Testis (tissue), 2 donors: ENCODE data around the gene SUGP2.

ENCODE experiments used
- POLR2A ChIP-seq: fragments of 450-650 bp; IDR thresholded peaks from one replicate; pipeline ENCODE4 v1.6.1; 2017; ENCODE audit warnings: antibody characterized with exemption, mild to moderate bottlenecking, moderate library complexity
- TF ChIP-seq, protein P1 (sequence below), 3 experiments: fragments of 450-650 bp in 2 of 3; fragments of 200-600 bp in 1 of 3; sonication (generic) in 1 of 3; IDR thresholded peaks; one replicate each; pipeline ENCODE4 v1.5.1; 2016 to 2019; ENCODE audit warnings: antibody characterized with exemption in 3 of 3, mild to moderate bottlenecking in 2 of 3, moderate library complexity in 1 of 3

DNA sequence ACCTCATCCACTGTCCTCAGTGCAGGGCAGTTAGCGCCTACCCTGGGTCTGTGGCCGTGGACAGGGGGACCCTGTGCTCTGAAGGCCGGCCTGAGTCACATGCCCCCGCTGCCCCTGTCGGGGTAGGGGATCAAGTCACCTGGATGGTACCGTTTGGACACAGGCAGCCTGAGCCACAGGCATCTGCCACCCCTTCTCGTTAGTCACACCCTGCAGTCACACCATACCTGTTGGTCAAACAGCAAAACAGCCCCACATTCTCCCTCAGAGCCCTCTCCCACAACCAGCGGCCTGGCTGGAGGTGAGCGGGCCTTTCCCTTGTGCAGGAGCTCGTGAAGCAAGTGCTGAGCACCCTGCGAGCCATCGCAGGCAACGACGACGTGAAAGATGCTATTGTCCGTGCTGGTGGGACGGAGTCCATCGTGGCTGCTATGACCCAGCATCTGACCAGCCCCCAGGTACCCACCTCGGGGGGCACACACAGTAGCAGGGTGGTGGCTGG is 21.7 kb upstream of the SUGP2 start:
- no peak for TF ChIP-seq POLR2A
- TF ChIP-seq, protein P1, sequence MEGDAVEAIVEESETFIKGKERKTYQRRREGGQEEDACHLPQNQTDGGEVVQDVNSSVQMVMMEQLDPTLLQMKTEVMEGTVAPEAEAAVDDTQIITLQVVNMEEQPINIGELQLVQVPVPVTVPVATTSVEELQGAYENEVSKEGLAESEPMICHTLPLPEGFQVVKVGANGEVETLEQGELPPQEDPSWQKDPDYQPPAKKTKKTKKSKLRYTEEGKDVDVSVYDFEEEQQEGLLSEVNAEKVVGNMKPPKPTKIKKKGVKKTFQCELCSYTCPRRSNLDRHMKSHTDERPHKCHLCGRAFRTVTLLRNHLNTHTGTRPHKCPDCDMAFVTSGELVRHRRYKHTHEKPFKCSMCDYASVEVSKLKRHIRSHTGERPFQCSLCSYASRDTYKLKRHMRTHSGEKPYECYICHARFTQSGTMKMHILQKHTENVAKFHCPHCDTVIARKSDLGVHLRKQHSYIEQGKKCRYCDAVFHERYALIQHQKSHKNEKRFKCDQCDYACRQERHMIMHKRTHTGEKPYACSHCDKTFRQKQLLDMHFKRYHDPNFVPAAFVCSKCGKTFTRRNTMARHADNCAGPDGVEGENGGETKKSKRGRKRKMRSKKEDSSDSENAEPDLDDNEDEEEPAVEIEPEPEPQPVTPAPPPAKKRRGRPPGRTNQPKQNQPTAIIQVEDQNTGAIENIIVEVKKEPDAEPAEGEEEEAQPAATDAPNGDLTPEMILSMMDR (IDR thresholded peaks at IDR 0.05) = no peak
